ENCODE results near the gene GNB5. TPM values are rescaled to one million over a fixed set of nuclear protein-coding genes. Genes with fewer than 3 reads are reported as not detected.

Gene GNB5
- total and polyA plus RNA-seq, 4 experiments from 2014 or later: 52.2 to 69.9 (median 61.8) TPM

DNA sequence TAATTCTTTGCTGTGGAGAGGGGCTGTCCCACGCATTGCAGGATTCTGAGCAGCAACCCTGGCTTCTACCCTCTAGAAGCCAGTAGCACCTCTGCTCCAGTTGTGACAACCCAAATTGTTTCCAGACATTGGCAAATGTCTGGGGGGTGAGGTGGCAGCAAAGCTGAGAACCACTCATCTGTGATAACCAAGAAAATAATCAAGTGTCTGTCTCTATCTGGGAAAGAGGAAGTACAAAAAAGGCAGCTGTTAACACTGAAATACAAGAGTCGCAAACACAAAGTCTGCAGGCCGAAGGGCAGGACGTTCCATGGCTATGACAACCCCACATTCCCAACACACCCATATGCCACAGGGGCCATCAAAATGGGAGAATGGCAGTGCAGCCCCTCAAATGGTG, 42.2 kb upstream of the GNB5 start:
- Histone ChIP-seq H3K9me3 (ENCODE audit: control insufficient read depth in 1 of 2, low read length in 2 of 2) (no peaks in the 10 kb centered on the region), H3K27ac (ENCODE audit: low read depth, low read length) (no peak overlapping the region), H3K27me3 (ENCODE audit: insufficient read depth, low read length) (no peaks in the 10 kb centered on the region), H3K4me1 (ENCODE audit: insufficient read depth, low read length) (peaks cover 39% of the 10 kb centered on the region), H3K4me3 (ENCODE audit: low read length in 2 of 2) (no peak overlapping the region), H3K36me3 (ENCODE audit: insufficient read depth, low read length) (no peaks in the 10 kb centered on the region)
- H3K4me3 Mint-ChIP-seq: peak overlapping the region in 2 of 8 donors; percentile 7 to 23
- H3K36me3 Mint-ChIP-seq: no peaks in the 10 kb centered on the region
- DNase-seq: no peak
- H3K9me3 Mint-ChIP-seq: no peaks in the 10 kb centered on the region
- POLR2A ChIA-PET (ENCODE audit: partially characterized antibody): interaction anchor here (0.6 to 4.5 kb wide), 4 partner anchors 12 to 262 kb away, joined by 3 to 34 read pairs (median 9); partner anchors contain the start of gene LEO1
- CTCF ChIA-PET (ENCODE audit: partially characterized antibody): interaction anchor here (1.0 kb wide), 1 partner anchor 25 kb away, joined by 3 read pairs; no protein-coding TSS in a partner anchor
- H3K4me1 Mint-ChIP-seq: peaks cover 13 to 40% (median 28%) of the 10 kb centered on the region in 4 donors
- peak overlapping the region; percentile 20 to 82 (median 72) for H3K27ac Mint-ChIP-seq
- H3K27me3 Mint-ChIP-seq: no peaks in the 10 kb centered on the region
- intact Hi-C loops (cut with micrococcal nuclease): no loop called here

DNA sequence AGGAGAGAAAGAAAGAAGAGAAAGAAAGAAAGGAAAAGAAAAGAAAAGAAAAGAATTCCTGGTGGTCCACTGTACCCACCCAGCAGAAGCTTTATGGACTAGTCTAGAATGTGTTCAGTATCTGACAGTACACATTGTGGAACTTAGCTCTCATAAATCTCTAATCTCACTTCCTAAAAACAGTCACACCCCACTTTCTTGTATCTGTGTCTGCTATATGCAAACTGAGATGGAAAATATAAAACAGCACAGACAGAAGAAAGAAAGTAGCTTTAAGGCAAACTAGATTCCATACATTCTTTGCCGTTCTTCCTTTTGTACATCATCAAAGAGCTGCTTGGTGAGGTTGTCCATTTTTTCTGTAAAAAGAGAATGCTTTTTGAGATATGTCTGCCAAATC, 41.1 kb upstream of the GNB5 start:
- H3K4me3 Mint-ChIP-seq: no peak overlapping the region
- no peaks in the 10 kb centered on the region for H3K9me3 Mint-ChIP-seq
- Histone ChIP-seq H3K9me3 (ENCODE audit: control insufficient read depth in 1 of 2, low read length in 2 of 2) (no peaks in the 10 kb centered on the region), H3K27me3 (ENCODE audit: insufficient read depth, low read length) (no peaks in the 10 kb centered on the region), H3K4me3 (ENCODE audit: low read length in 2 of 2) (no peak overlapping the region), H3K4me1 (ENCODE audit: insufficient read depth, low read length) (peaks cover 39% of the 10 kb centered on the region), H3K27ac (ENCODE audit: low read depth, low read length) (no peak overlapping the region), H3K36me3 (ENCODE audit: insufficient read depth, low read length) (no peaks in the 10 kb centered on the region)
- no peak for DNase-seq
- H3K4me1 Mint-ChIP-seq: peaks cover 16 to 40% (median 31%) of the 10 kb centered on the region in 4 donors
- H3K27ac Mint-ChIP-seq: peak overlapping the region in 5 of 7 donors; percentile 14 to 56 (median 46)
- ChIA-PET POLR2A (ENCODE audit: partially characterized antibody) (interaction anchor here (0.6 to 4.5 kb wide), 2 partner anchors 52 to 330 kb away, joined by 3 to 34 read pairs; no protein-coding TSS in a partner anchor), CTCF (ENCODE audit: partially characterized antibody) (interaction anchor here (0.9 to 1.2 kb wide), 3 partner anchors 15 to 24 kb away, joined by 3 to 4 read pairs (median 3); no protein-coding TSS in a partner anchor)
- H3K27me3 Mint-ChIP-seq: no peaks in the 10 kb centered on the region
- intact Hi-C loops (cut with micrococcal nuclease): no loop called here
- H3K36me3 Mint-ChIP-seq: no peaks in the 10 kb centered on the region

- no peak overlapping the region for H3K4me3 ChIP-seq (ENCODE audit: low read length in 2 of 2)
- H3K9me3 ChIP-seq (ENCODE audit: control insufficient read depth in 1 of 2, low read length in 2 of 2): no peaks in the 10 kb centered on the region
- CTCF ChIA-PET (ENCODE audit: partially characterized antibody): interaction anchor here (0.6 to 6.3 kb wide), 6 partner anchors 8 to 54 kb away, joined by 3 to 50 read pairs (median 12); no protein-coding TSS in a partner anchor
- Mint-ChIP-seq H3K27me3 (no peaks in the 10 kb centered on the region), H3K36me3 (no peaks in the 10 kb centered on the region), H3K4me3 (no peak overlapping the region), H3K4me1 (peaks cover 12 to 30% (median 25%) of the 10 kb centered on the region in 4 donors), H3K9me3 (no peaks in the 10 kb centered on the region), H3K27ac (no peak overlapping the region)
- no peak overlapping the region for H3K27ac ChIP-seq (ENCODE audit: low read depth, low read length)
- intact Hi-C loops (cut with micrococcal nuclease): no loop called here
- H3K36me3 ChIP-seq (ENCODE audit: insufficient read depth, low read length): no peaks in the 10 kb centered on the region
- no peaks in the 10 kb centered on the region for H3K27me3 ChIP-seq (ENCODE audit: insufficient read depth, low read length)
- H3K4me1 ChIP-seq (ENCODE audit: insufficient read depth, low read length): peaks cover 28% of the 10 kb centered on the region
- DNase-seq: no peak
- POLR2A ChIA-PET (ENCODE audit: partially characterized antibody): no interaction called here
Measured at GRCh38 chr15:52230073-52230472, 38.9 kb upstream of the GNB5 start.

- H3K36me3 ChIP-seq (ENCODE audit: insufficient read depth, low read length): no peaks in the 10 kb centered on the region
- Mint-ChIP-seq H3K9me3 (no peaks in the 10 kb centered on the region), H3K4me1 (peaks cover 5 to 18% (median 16%) of the 10 kb centered on the region in 4 donors), H3K4me3 (no peak overlapping the region), H3K27ac (no peak overlapping the region), H3K36me3 (no peaks in the 10 kb centered on the region), H3K27me3 (no peaks in the 10 kb centered on the region)
- H3K4me3 ChIP-seq (ENCODE audit: low read length in 2 of 2): no peak overlapping the region
- H3K27ac ChIP-seq (ENCODE audit: low read depth, low read length): no peak overlapping the region
- H3K4me1 ChIP-seq (ENCODE audit: insufficient read depth, low read length): peaks cover 16% of the 10 kb centered on the region
- ChIA-PET POLR2A (ENCODE audit: partially characterized antibody) (interaction anchor here (2.0 kb wide), 1 partner anchor 12 kb away, joined by 7 read pairs; no protein-coding TSS in a partner anchor), CTCF (ENCODE audit: partially characterized antibody) (interaction anchor here (1.0 to 6.3 kb wide), 14 partner anchors 9 to 248 kb away, joined by 3 to 50 read pairs (median 12); no protein-coding TSS in a partner anchor)
- no peak for DNase-seq
- no peaks in the 10 kb centered on the region for H3K27me3 ChIP-seq (ENCODE audit: insufficient read depth, low read length)
- intact Hi-C loops (cut with micrococcal nuclease): loop anchor here (5.0 kb wide), 1 partner anchor 87 kb away; no protein-coding TSS in a partner anchor
- no peaks in the 10 kb centered on the region for H3K9me3 ChIP-seq (ENCODE audit: control insufficient read depth in 1 of 2, low read length in 2 of 2)
Measured at GRCh38 chr15:52228921-52229320, 37.7 kb upstream of the GNB5 start.

- H3K4me1 ChIP-seq (ENCODE audit: insufficient read depth, low read length): peaks cover 8% of the 10 kb centered on the region
- H3K9me3 Mint-ChIP-seq: no peaks in the 10 kb centered on the region
- H3K4me3 ChIP-seq (ENCODE audit: low read length in 2 of 2): no peak overlapping the region
- intact Hi-C loops (cut with micrococcal nuclease): loop anchor here (1.0 to 5.0 kb wide), 7 partner anchors 44 to 451 kb away; no protein-coding TSS in a partner anchor
- no peaks in the 10 kb centered on the region for H3K36me3 ChIP-seq (ENCODE audit: insufficient read depth, low read length)
- no peak overlapping the region for H3K4me3 Mint-ChIP-seq
- H3K4me1 Mint-ChIP-seq: peaks cover 10 to 21% (median 14%) of the 10 kb centered on the region in 4 donors
- H3K27me3 ChIP-seq (ENCODE audit: insufficient read depth, low read length): no peaks in the 10 kb centered on the region
- H3K9me3 ChIP-seq (ENCODE audit: control insufficient read depth in 1 of 2, low read length in 2 of 2): no peaks in the 10 kb centered on the region
- ChIA-PET CTCF (ENCODE audit: partially characterized antibody) (interaction anchor here (0.5 to 6.3 kb wide), 42 partner anchors 10 to 577 kb away, joined by 3 to 50 read pairs (median 4); partner anchors contain the start of gene LEO1), POLR2A (ENCODE audit: partially characterized antibody) (interaction anchor here (0.6 to 2.0 kb wide), 5 partner anchors 10 to 317 kb away, joined by 3 to 18 read pairs (median 3); no protein-coding TSS in a partner anchor)
- H3K27me3 Mint-ChIP-seq: no peaks in the 10 kb centered on the region
- DNase-seq: peak; percentile 68 to 78 (median 69)
- no peaks in the 10 kb centered on the region for H3K36me3 Mint-ChIP-seq
- H3K27ac Mint-ChIP-seq: peak overlapping the region in 1 of 7 donors; percentile 60
- H3K27ac ChIP-seq (ENCODE audit: low read depth, low read length): no peak overlapping the region
Measured at GRCh38 chr15:52227456-52227855, 36.3 kb upstream of the GNB5 start.

GRCh38 chr15:52225230-52225629, 34.0 kb upstream of the GNB5 start:
- DNase-seq: no peak
- Histone ChIP-seq H3K27ac (ENCODE audit: low read depth, low read length) (no peak overlapping the region), H3K4me3 (ENCODE audit: low read length in 2 of 2) (no peak overlapping the region), H3K4me1 (ENCODE audit: insufficient read depth, low read length) (peaks cover 22% of the 10 kb centered on the region), H3K9me3 (ENCODE audit: control insufficient read depth in 1 of 2, low read length in 2 of 2) (no peaks in the 10 kb centered on the region), H3K36me3 (ENCODE audit: insufficient read depth, low read length) (no peaks in the 10 kb centered on the region), H3K27me3 (ENCODE audit: insufficient read depth, low read length) (no peaks in the 10 kb centered on the region)
- no peak overlapping the region for H3K4me3 Mint-ChIP-seq
- H3K27me3 Mint-ChIP-seq: no peaks in the 10 kb centered on the region
- H3K4me1 Mint-ChIP-seq: peaks cover 21 to 35% (median 27%) of the 10 kb centered on the region in 4 donors
- POLR2A ChIA-PET (ENCODE audit: partially characterized antibody): interaction anchor here (1.3 to 1.7 kb wide), 2 partner anchors 10 to 46 kb away, joined by 6 to 8 read pairs; no protein-coding TSS in a partner anchor
- CTCF ChIA-PET (ENCODE audit: partially characterized antibody): interaction anchor here (0.8 to 6.3 kb wide), 17 partner anchors 8 to 253 kb away, joined by 3 to 50 read pairs (median 8); partner anchors contain the start of gene LEO1
- peaks cover 0 to 4% of the 10 kb centered on the region in 2 donors for H3K36me3 Mint-ChIP-seq
- no peak overlapping the region for H3K27ac Mint-ChIP-seq
- H3K9me3 Mint-ChIP-seq: peaks cover 0 to 2% (median 0%) of the 10 kb centered on the region in 8 donors
- intact Hi-C loops (cut with micrococcal nuclease): loop anchor here (5.0 kb wide), 1 partner anchor 83 kb away; no protein-coding TSS in a partner anchor

DNA sequence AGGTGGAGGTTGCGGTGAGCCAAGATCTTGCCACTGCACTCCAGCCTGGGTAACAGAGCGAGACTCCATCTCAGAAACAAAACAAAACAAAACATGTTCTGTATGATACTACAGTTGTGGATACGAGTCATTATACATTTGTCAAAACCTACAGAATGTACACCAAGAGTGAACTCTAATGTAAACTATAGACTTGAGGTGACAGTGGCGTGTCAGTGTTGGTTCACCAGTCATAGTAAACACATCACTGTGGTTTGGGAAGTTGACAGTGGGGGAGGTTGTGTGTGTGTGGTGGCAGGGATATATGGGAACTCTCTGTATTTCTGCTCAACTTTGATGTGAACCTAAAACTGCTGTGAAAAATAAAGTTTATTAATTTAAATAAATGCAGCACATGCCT, 33.0 kb upstream of the GNB5 start:
- ChIA-PET POLR2A (ENCODE audit: partially characterized antibody) (interaction anchor here (1.2 kb wide), 1 partner anchor 40 kb away, joined by 4 read pairs; no protein-coding TSS in a partner anchor), CTCF (ENCODE audit: partially characterized antibody) (interaction anchor here (1.1 to 6.3 kb wide), 6 partner anchors 7 to 252 kb away, joined by 4 to 50 read pairs (median 8); partner anchors contain the start of gene LEO1)
- no peaks in the 10 kb centered on the region for H3K36me3 ChIP-seq (ENCODE audit: insufficient read depth, low read length)
- intact Hi-C loops (cut with micrococcal nuclease): no loop called here
- no peaks in the 10 kb centered on the region for H3K9me3 ChIP-seq (ENCODE audit: control insufficient read depth in 1 of 2, low read length in 2 of 2)
- peaks cover 0 to 2% (median 0%) of the 10 kb centered on the region in 8 donors for H3K9me3 Mint-ChIP-seq
- H3K4me1 Mint-ChIP-seq: peaks cover 21 to 39% (median 29%) of the 10 kb centered on the region in 4 donors
- H3K27me3 ChIP-seq (ENCODE audit: insufficient read depth, low read length): no peaks in the 10 kb centered on the region
- H3K4me3 Mint-ChIP-seq: no peak overlapping the region
- H3K27ac Mint-ChIP-seq: no peak overlapping the region
- H3K4me1 ChIP-seq (ENCODE audit: insufficient read depth, low read length): peaks cover 26% of the 10 kb centered on the region
- no peak overlapping the region for H3K27ac ChIP-seq (ENCODE audit: low read depth, low read length)
- H3K4me3 ChIP-seq (ENCODE audit: low read length in 2 of 2): no peak overlapping the region
- no peaks in the 10 kb centered on the region for H3K27me3 Mint-ChIP-seq
- H3K36me3 Mint-ChIP-seq: peaks cover 0 to 4% of the 10 kb centered on the region in 2 donors
- no peak for DNase-seq
